Ramos (cell line): ENCODE measurements around the gene RWDD4.

Experiments used
- in situ Hi-C: fragments of 300-500 bp; cut with MboI; formaldehyde crosslinking; loops from one replicate; pipeline ENCODE4 v1.14.3; 2022; ENCODE audit warnings: low sequenced_read_pairs; ENCODE audit not compliant: unreplicated experiment

The RWDD4 gene

GRCh38 chr4:183607894-183608293 lies 51.1 kb downstream of the RWDD4 start:
- in situ Hi-C loops: loop anchor here (10.0 kb wide), 1 partner anchor 133 kb away; no protein-coding TSS in a partner anchor

- in situ Hi-C loops: loop anchor here (10.0 kb wide), 1 partner anchor 128 kb away; no protein-coding TSS in a partner anchor
Observed at GRCh38 chr4:183602557-183603027, 56.4 kb downstream of the RWDD4 start.

GRCh38 chr4:183601381-183601780 lies 57.6 kb downstream of the RWDD4 start:
- in situ Hi-C loops: loop anchor here (10.0 kb wide), 1 partner anchor 127 kb away; no protein-coding TSS in a partner anchor

- in situ Hi-C loops: loop anchor here (10.0 kb wide), 1 partner anchor 125 kb away; no protein-coding TSS in a partner anchor
Observed at GRCh38 chr4:183600189-183600685, 58.7 kb downstream of the RWDD4 start.

- in situ Hi-C loops: loop anchor here (10.0 kb wide), 1 partner anchor 125 kb away; no protein-coding TSS in a partner anchor
Observed at GRCh38 chr4:183599690-183600089, 59.3 kb downstream of the RWDD4 start.

GRCh38 chr4:183599284-183599683 lies 59.7 kb downstream of the RWDD4 start:
- in situ Hi-C loops: no loop called here

- in situ Hi-C loops: no loop called here
Observed at GRCh38 chr4:183596067-183596757, 62.8 kb downstream of the RWDD4 start.

- in situ Hi-C loops: no loop called here
Observed at GRCh38 chr4:183594823-183595222, 64.2 kb downstream of the RWDD4 start.

- in situ Hi-C loops: no loop called here
Observed at GRCh38 chr4:183591301-183591700, 67.7 kb downstream of the RWDD4 start.
